IMR-90 (cell line): ENCODE measurements around the gene SYNC. TPM values are rescaled to one million over a fixed set of nuclear protein-coding genes. Genes with fewer than 3 reads are reported as not detected.

Experiments used
- ATAC-seq: fragments of 200-7000 bp; cut with Tn5 transposase; 2 replicates; pipeline ENCODE4 v1.9.1; 2020; ENCODE audit warnings: low read depth, mild to moderate bottlenecking, moderate library complexity
- BruUV-seq: library from RNA; stranded (reverse); fragments of 400-500 nt; replicated peaks from 2 replicates; lab custom pipeline; 2021; lab: Mats Ljungman, UMichigan
- CTCF ChIA-PET: fragments of 300-600 bp; formaldehyde crosslinking; extraction: SDS; loops from one replicate; lab custom pipeline; 2021; ENCODE audit warnings: antibody characterized with exemption; lab: Yijun Ruan, JAX
- POLR2A ChIA-PET: fragments of 300-600 bp; sonication (Branson Sonifier 250); formaldehyde crosslinking; loops from one replicate; lab custom pipeline; 2022; ENCODE audit warnings: antibody characterized with exemption; ENCODE audit not compliant: unreplicated experiment; lab: Charles Lee
- DNase-seq: peaks from one replicate; pipeline ENCODE4 v3.0.0; 2013
- H2AFZ ChIP-seq: replicated peaks from 2 replicates; pipeline ENCODE3; 2013; ENCODE audit warnings: low read length, mild to moderate bottlenecking; ENCODE audit not compliant: poor library complexity
- H2AK5ac ChIP-seq: 2 replicates; pipeline ENCODE4 v1.6.1; 2013; ENCODE audit warnings: low read depth, low read length, inconsistent platforms
- H2AK9ac ChIP-seq: replicated peaks from 2 replicates; pipeline ENCODE3; 2013; ENCODE audit warnings: mild to moderate bottlenecking, low read depth, low read length, moderate library complexity; ENCODE audit not compliant: poor library complexity
- H2BK120ac ChIP-seq: 2 replicates; pipeline ENCODE4 v1.6.1; 2013; ENCODE audit warnings: low read depth, low read length, inconsistent platforms
- H2BK15ac ChIP-seq: 3 replicates; pipeline ENCODE4 v1.6.1; 2013; ENCODE audit warnings: low read depth, low read length, inconsistent platforms
- H2BK20ac ChIP-seq: 2 replicates; pipeline ENCODE4 v1.6.1; 2013; ENCODE audit warnings: low read depth, mild to moderate bottlenecking, inconsistent platforms, low read length, moderate library complexity
- H2BK5ac ChIP-seq: 2 replicates; pipeline ENCODE4 v1.6.1; 2013; ENCODE audit warnings: mild to moderate bottlenecking, low read depth, low read length, inconsistent platforms; ENCODE audit not compliant: poor library complexity, severe bottlenecking
- H3K14ac ChIP-seq: replicated peaks from 2 replicates; pipeline ENCODE4 v1.6.1; 2013; ENCODE audit warnings: low read depth, low read length, inconsistent platforms
- H3K18ac ChIP-seq: 2 replicates; pipeline ENCODE4 v1.6.1; 2013; ENCODE audit warnings: low read depth, low read length, control low read depth
- H3K23ac ChIP-seq: 2 replicates; pipeline ENCODE4 v1.6.1; 2013; ENCODE audit warnings: low read depth, low read length, inconsistent platforms
- H3K27ac ChIP-seq: 2 replicates; pipeline ENCODE4 v1.5.1; 2013; ENCODE audit warnings: mild to moderate bottlenecking, control low read depth, low read length; ENCODE audit not compliant: insufficient read depth
- H3K27me3 ChIP-seq: 2 replicates; pipeline ENCODE4 v1.6.1; 2013; ENCODE audit warnings: low read length; ENCODE audit not compliant: control insufficient read depth, insufficient read depth
- H3K36me3 ChIP-seq: 2 replicates; pipeline ENCODE4 v1.6.1; 2013; ENCODE audit warnings: low read length, mixed read lengths; ENCODE audit not compliant: control insufficient read depth, insufficient read depth
- H3K4ac ChIP-seq: 2 replicates; pipeline ENCODE4 v1.6.1; 2013; ENCODE audit warnings: low read depth, low read length, inconsistent platforms
- H3K4me1 ChIP-seq: 2 replicates; pipeline ENCODE4 v1.6.1; 2013; ENCODE audit warnings: low read length, mixed read lengths; ENCODE audit not compliant: control insufficient read depth, insufficient read depth
- H3K4me2 ChIP-seq: 2 replicates; pipeline ENCODE4 v1.6.1; 2013; ENCODE audit warnings: low read depth, mild to moderate bottlenecking, control low read depth, low read length, moderate library complexity
- H3K4me3 ChIP-seq: 2 replicates; pipeline ENCODE4 v1.5.1; 2013; ENCODE audit warnings: low read depth, mild to moderate bottlenecking, control low read depth, low read length, moderate library complexity; ENCODE audit not compliant: insufficient read depth
- H3K56ac ChIP-seq: 2 replicates; pipeline ENCODE4 v1.6.1; 2013; ENCODE audit warnings: low read length, inconsistent platforms; ENCODE audit not compliant: insufficient read depth; ENCODE audit errors: extremely low read depth
- H3K79me1 ChIP-seq, 2 experiments: 2 replicates each; pipeline ENCODE4 v1.6.1; 2013; ENCODE audit warnings: low read length in 2 of 2, inconsistent platforms in 1 of 2, low read depth in 1 of 2
- H3K9ac ChIP-seq: 2 replicates; pipeline ENCODE4 v1.6.1; 2013; ENCODE audit warnings: low read depth, low read length, control low read depth
- H3K9me1 ChIP-seq: 2 replicates; pipeline ENCODE4 v1.6.1; 2013; ENCODE audit warnings: low read length, inconsistent platforms; ENCODE audit not compliant: insufficient read depth
- H3K9me3 ChIP-seq: 2 replicates; pipeline ENCODE4 v1.6.1; 2013; ENCODE audit warnings: low read length; ENCODE audit not compliant: control insufficient read depth, insufficient read depth
- H4K20me1 ChIP-seq: 2 replicates; pipeline ENCODE4 v1.6.1; 2013; ENCODE audit warnings: low read length, inconsistent platforms; ENCODE audit not compliant: insufficient read depth
- H4K5ac ChIP-seq: 2 replicates; pipeline ENCODE4 v1.6.1; 2013; ENCODE audit warnings: mild to moderate bottlenecking, low read depth, low read length, control low read depth
- H4K8ac ChIP-seq, 2 experiments: 2 replicates each; pipeline ENCODE4 v1.6.1; 2013; ENCODE audit warnings: low read depth in 2 of 2, low read length in 2 of 2, control low read depth in 1 of 2, inconsistent platforms in 1 of 2
- H4K91ac ChIP-seq: 2 replicates; pipeline ENCODE4 v1.6.1; 2013; ENCODE audit warnings: low read depth, low read length, inconsistent platforms; ENCODE audit not compliant: insufficient read depth
- CEBPB ChIP-seq: IDR thresholded peaks from 2 replicates; pipeline ENCODE4 v1.6.1; 2012; ENCODE audit warnings: low read depth, low read length, improper control_type of control experiment
- CTCF ChIP-seq: conservative IDR thresholded peaks from 2 replicates; pipeline ENCODE4 v1.5.1; 2012; ENCODE audit warnings: mild to moderate bottlenecking, low read depth, low read length, improper control_type of control experiment
- ELK1 ChIP-seq: fragments of 150-350 bp; IDR thresholded peaks from 2 replicates; pipeline ENCODE4 v1.6.1; 2016; ENCODE audit warnings: low read depth, mild to moderate bottlenecking, low read length, moderate library complexity, borderline replicate concordance
- FOS ChIP-seq: fragments of 150-350 bp; IDR thresholded peaks from 2 replicates; pipeline ENCODE4 v1.6.1; 2016; ENCODE audit warnings: low read depth, low read length
- MAFK ChIP-seq: IDR thresholded peaks from 2 replicates; pipeline ENCODE4 v1.6.1; 2012; ENCODE audit warnings: low read depth, low read length, improper control_type of control experiment
- MAZ ChIP-seq: IDR thresholded peaks from 2 replicates; pipeline ENCODE4 v1.6.1; 2012; ENCODE audit warnings: low read depth, mild to moderate bottlenecking, low read length, improper control_type of control experiment, moderate library complexity, borderline replicate concordance
- POLR2A ChIP-seq: IDR thresholded peaks from 2 replicates; pipeline ENCODE4 v1.6.1; 2012; ENCODE audit warnings: mild to moderate bottlenecking, low read depth, low read length
- RAD21 ChIP-seq: IDR thresholded peaks from 2 replicates; pipeline ENCODE4 v1.6.1; 2012; ENCODE audit warnings: low read length, improper control_type of control experiment
- RCOR1 ChIP-seq: IDR thresholded peaks from 2 replicates; pipeline ENCODE4 v1.6.1; 2012; ENCODE audit warnings: mild to moderate bottlenecking, low read length, improper control_type of control experiment; ENCODE audit not compliant: insufficient replicate concordance
- USF2 ChIP-seq: fragments of 150-350 bp; IDR thresholded peaks from 2 replicates; pipeline ENCODE4 v1.6.1; 2017; ENCODE audit warnings: mild to moderate bottlenecking, antibody characterized with exemption, low read length, low read depth
- WGBS, 2 experiments: methylation state at CpG; one replicate each; pipeline versions ENCODE4 v1.1.5 to v1.1.7; 2013; ENCODE audit warnings: missing lambda C conversion rate in 2 of 2; ENCODE audit not compliant: insufficient read length in 1 of 2; ENCODE audit errors: extremely low coverage in 2 of 2; 5-methylcytosine and 5-hydroxymethylcytosine counted together
- dilution Hi-C: fragments of 300-500 bp; cut with HindIII; formaldehyde crosslinking; loops from one replicate; pipeline ENCODE4 v1.14.3; 2018; ENCODE audit warnings: low sequenced_read_pairs; ENCODE audit not compliant: unreplicated experiment
- in situ Hi-C: fragments of 300-500 bp; cut with MboI; formaldehyde crosslinking; loops from 3 replicates; pipeline ENCODE4 v1.14.3; 2019; ENCODE audit warnings: low sequenced_read_pairs, inconsistent platforms, mixed read lengths
- intact Hi-C: fragments of 100-400 bp; cut with micrococcal nuclease; formaldehyde crosslinking; loops from 2 replicates; pipeline ENCODE4 v1.10.0; 2022
- polyA plus RNA-seq, 3 experiments: library from polyadenylated mRNA; depleted of rRNA; stranded (reverse); fragments of >200 nt; gene quantifications; 2 replicates each; pipeline ENCODE4 v1.2.3, GENCODE V29; 2012; ENCODE audit warnings: low replicate concordance in 1 of 3
- total RNA-seq: library from RNA; depleted of rRNA; stranded (reverse); fragments of >200 nt; gene quantifications from 2 replicates; pipeline ENCODE4 v1.2.3, GENCODE V29; 2012

Gene SYNC
- total and polyA plus RNA-seq, 2 of the 4 experiments (the other 2 are of a cell fraction) = 48.9 to 103 TPM

GRCh38 chr1:32742199-32742947, 39.8 kb upstream of the SYNC start:
- peaks cover 15% of the 10 kb centered on the region; the same call in 1 of the 2 replicates for H4K20me1 ChIP-seq
- peak overlapping the region; percentile 97 for H2AK9ac ChIP-seq
- ATAC-seq (peak; percentile 25), DNase-seq (no peak)
- peak overlapping the region; percentile 51; the same call in 1 of the 2 replicates for H3K23ac ChIP-seq
- no peaks in the 10 kb centered on the region for H3K36me3 ChIP-seq
- peak overlapping the region; percentile 42 for H3K9ac ChIP-seq
- no peaks in the 10 kb centered on the region for H3K27me3 ChIP-seq
- peak overlapping the region; percentile 61 for H3K4me3 ChIP-seq
- CTCF ChIA-PET = no interaction called here
- intact Hi-C loops (no loop called here), dilution Hi-C loops (no loop called here), in situ Hi-C loops (no loop called here)
- no peak overlapping the region for H3K56ac ChIP-seq
- WGBS, 2 experiments = 82% methylated on average over 2 of the region's 28 CpGs; no CpG with 5 or more reads in 1 of the 2 experiments
- no peak overlapping the region; the same call in 1 of the 2 replicates for H3K4ac ChIP-seq
- H4K91ac ChIP-seq = no peak overlapping the region
- no peak overlapping the region for H3K14ac ChIP-seq
- peak overlapping the region; percentile 73 for H3K4me2 ChIP-seq
- peaks cover 0 to 16% of the 10 kb centered on the region in 2 experiments; a peak in 2 of 4 replicates for H3K79me1 ChIP-seq
- no peak overlapping the region for H2BK120ac ChIP-seq
- POLR2A ChIA-PET = no interaction called here
- peak overlapping the region; percentile 83 for H2AFZ ChIP-seq
- TF ChIP-seq FOS = no peak
- no peak for TF ChIP-seq ELK1
- no peak for TF ChIP-seq MAFK
- no peak for TF ChIP-seq USF2
- TF ChIP-seq RAD21 = no peak
- no peak for TF ChIP-seq MAZ
- TF ChIP-seq RCOR1 = no peak
- TF ChIP-seq CTCF = no peak
- no peak for TF ChIP-seq POLR2A
- no peak for TF ChIP-seq CEBPB
- peaks cover 12% of the 10 kb centered on the region for H3K4me1 ChIP-seq
- no peak overlapping the region; the same call in 1 of the 2 replicates for H2BK20ac ChIP-seq
- no peaks in the 10 kb centered on the region for H3K9me3 ChIP-seq
- H3K9me1 ChIP-seq = peaks cover 8% of the 10 kb centered on the region; the same call in 1 of the 2 replicates
- no peak overlapping the region for H4K5ac ChIP-seq
- peak overlapping the region; percentile 59 for H2AK5ac ChIP-seq
- H2BK5ac ChIP-seq = no peak overlapping the region
- no peak overlapping the region for H3K18ac ChIP-seq
- peak overlapping the region in 1 of 2 experiments; percentile 47; a peak in 1 of 4 replicates for H4K8ac ChIP-seq
- BruUV-seq = no TSS peak
- no peak overlapping the region for H2BK15ac ChIP-seq
- peak overlapping the region; percentile 11; the same call in 1 of the 2 replicates for H3K27ac ChIP-seq
